ENCODE data around the gene HAAO. TPM values are rescaled to one million over a fixed set of nuclear protein-coding genes. Genes with fewer than 3 reads are reported as not detected.

The HAAO gene
- total RNA-seq, 1 donor from 2014 or later: 14.3 TPM

DNA sequence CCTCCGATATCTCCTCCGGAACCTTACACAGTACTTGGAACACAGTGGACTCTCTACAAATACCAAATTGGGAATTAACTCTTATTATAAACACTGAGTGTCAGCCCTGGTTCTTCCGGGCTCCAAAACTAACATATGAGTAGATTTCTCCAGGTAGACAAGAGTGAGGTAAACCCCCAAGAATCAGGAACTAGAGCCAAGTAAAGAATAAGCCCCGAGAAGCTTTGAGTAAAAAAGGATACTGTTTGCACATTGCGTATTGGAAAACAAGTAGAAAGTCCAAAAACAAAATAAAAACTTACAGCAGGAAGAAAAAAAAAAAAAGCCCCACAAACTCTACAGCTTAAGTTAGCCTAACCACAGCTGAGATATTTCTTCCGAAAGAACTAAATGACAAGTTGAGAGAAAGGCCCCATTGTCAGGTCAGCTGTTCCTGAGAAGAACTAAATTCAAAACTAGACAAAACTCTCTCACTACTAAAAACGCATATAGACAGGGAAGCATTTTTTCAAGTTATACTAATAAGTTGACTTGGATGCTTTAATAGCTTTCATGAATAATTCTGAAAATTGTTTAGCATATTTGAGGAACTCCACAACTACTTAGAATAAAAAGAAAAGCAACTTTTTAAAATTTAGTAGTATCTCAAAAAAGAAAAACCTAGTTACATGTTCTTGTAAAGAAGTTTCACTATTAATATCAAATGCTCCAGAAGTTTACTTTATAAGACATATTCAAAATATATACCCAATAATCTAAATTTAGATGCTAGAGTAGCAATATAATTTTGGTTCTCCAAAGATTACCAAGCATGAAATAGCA is 4.3 kb upstream of the HAAO start:
- DNase-seq (ENCODE audit: low spot score) (no peak), ATAC-seq (no peak)
- intact Hi-C loops (cut with DNase I): no loop called here

DNA sequence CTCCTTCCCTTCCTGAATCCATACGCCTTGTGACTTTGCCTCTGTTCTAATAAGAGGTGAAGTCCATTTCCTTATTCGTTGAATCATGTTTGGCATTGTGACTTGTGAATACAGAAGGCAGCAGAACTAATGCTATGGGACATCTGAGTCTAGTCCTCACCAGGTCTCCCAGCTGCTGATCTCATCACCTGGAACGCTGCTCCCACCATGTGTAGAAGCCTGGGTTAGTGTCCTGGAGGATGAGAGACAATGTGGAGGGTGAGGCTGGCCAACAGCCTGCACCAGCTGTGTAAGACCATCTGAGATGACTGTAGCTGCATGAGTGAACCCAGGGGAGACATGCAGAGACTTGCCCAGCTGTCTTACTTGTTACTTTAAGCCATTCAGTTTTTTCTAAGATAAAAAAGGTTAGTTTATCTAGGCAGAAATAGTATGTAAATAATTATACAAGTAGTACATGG is 3.5 kb upstream of the HAAO start:
- no peak for DNase-seq (ENCODE audit: low spot score)
- ATAC-seq: peak; percentile 12

DNA sequence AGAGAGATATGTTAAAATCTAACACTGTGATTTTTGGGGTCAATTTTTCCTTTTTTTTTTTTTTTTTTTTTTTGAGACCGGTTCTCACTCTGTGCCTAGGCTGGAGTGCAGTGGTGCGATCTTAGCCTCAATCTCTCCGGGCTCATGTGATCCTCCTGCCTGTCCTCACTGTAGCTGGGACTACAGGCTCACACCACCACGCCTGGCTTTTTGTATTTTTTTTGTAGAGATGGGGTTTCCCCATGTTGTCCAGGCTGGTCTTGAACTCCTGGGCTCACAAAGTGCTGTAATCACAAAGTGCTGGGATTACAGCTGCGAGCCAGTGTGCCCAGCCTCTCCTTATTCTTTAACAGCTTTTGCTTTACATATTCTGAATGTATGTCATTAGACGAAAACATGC is 2.9 kb upstream of the HAAO start:
- intact Hi-C loops (cut with DNase I): no loop called here
- ATAC-seq: no peak
- DNase-seq (ENCODE audit: low spot score): no peak

More for the DNA sequence above, 3.5 kb upstream of the HAAO start:
- intact Hi-C loops (cut with DNase I): no loop called here

DNA sequence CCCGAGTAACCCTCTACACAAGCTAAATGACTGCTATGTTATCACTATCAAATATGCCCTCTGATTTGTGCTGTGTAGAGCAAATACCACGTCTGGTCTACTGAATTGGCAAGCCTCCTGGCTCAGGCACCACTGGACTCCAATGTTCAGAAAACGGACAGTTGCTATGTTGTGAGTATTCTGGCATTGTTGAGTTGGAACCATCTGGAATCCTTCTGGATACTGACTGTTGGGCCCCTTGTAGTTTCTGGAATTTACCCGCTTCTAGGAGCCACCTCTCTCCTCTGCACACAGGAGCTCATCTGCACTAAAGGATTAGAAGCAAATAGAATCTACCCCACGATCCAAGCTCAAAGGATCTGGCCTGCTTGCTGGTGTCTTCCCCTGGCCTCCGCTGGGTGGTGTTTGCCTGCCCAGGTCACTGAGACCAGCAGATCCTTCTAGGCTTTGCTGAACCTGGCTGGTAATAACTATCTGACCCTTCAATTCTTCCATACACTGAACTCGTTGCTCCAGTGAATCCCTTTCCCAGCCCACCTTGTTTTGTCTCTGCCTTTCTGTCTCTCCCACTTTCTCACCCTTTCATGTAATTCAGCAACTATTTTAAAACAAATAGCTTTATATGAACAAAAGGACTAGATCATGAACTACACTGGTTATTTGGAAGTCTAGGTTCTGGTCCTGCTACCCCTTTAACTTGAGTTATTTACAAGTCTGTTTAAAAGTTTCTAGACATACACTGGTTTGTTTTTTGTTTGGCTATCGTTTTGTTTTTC is 2.1 kb upstream of the HAAO start:
- intact Hi-C loops (cut with DNase I): no loop called here
- peak; percentile 18 for ATAC-seq
- DNase-seq (ENCODE audit: low spot score): no peak

DNA sequence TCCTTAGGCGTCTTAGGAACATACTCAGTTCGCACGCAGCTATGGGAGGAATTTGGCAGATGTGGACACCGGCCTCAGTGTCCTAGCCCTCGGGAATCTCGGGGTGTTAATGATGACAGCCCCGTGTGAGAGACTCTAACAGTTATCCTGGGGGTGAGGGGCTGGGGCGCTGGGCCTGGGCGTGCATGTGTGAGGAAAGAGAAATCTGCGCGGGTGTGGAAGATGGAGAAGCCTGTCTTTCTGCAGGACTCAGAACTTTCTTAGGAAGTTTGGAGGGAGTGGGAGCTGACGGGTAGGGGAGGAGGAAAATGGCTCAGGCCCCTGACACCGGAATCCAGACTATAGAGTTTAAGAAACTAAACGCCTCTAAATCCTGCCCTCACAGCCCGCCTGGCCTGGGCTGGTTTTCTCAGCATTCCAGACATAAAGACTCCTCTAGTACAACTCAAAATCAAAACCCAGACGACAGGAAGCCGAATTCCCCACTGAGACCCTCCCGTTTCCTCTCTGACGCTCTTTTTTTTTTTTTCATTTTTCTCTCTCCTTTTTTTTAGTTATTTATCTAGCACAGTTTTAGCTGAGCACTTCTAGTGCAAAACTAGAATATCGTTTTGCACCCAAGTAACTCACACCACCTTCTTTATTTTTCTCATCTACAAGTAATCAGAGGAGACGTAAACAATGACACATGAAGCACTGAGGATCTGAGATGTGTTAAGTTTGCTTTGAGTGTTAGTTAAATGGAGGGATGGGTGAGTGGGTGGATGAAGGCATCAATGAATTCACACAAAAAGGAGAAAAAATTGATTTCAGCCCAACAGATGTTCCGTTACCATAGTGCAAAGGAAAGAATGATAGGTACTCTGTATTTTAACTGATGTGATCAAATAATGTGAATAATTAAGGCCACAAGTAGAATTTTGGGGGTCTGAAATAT is 1.2 kb upstream of the HAAO start:
- DNase-seq (ENCODE audit: low spot score) (no peak), ATAC-seq (peak; percentile 44)
- intact Hi-C loops (cut with DNase I): no loop called here

DNA sequence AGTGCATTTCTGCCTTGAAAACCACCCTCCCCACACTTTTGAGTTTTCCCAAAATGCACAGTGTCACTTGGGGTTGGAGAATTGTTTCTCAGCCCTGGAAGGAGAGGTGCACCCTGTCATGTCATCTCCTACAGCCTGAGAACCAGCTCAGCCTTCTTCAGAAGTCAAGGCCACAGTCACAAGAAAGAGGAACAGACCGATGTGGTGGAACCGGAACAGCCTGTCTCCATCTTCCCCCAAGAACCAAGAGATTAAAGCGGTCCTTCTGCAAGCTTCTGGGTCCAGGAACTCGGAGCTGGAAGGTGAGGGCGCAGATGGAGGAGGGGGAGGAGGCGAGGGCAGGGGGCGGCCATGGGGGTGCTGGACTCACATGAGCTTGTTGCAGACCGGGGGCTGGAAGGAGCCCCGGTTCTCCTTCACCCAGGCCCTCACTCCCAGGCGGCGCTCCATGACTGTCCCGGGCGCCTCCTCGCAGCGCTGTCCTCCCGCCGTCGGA is 248 bp downstream of the HAAO start:
- ATAC-seq (peak; percentile 4), DNase-seq (ENCODE audit: low spot score) (no peak)
- intact Hi-C loops (cut with DNase I): no loop called here

DNA sequence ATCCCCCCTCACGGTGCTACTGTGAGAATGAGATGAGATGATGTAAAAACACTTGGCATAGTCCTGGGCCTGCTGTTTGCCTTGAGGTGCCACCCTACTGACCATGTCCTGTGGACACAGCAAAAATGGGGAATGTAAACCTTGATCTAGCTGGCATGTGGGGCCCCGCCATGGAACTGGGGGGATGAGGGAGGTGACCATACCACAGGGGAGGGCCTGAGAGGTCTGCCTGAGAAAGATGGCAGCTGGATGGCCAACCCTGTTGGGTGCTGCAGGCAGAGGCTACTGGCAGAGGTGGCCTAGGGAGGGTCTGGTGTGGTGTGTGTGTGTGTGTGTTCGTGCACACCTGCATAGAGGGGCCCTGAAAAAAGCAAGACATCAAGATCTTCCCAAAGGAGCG is 777 bp downstream of the HAAO start:
- ATAC-seq (no peak), DNase-seq (ENCODE audit: low spot score) (no peak)
- intact Hi-C loops (cut with DNase I): no loop called here

DNA sequence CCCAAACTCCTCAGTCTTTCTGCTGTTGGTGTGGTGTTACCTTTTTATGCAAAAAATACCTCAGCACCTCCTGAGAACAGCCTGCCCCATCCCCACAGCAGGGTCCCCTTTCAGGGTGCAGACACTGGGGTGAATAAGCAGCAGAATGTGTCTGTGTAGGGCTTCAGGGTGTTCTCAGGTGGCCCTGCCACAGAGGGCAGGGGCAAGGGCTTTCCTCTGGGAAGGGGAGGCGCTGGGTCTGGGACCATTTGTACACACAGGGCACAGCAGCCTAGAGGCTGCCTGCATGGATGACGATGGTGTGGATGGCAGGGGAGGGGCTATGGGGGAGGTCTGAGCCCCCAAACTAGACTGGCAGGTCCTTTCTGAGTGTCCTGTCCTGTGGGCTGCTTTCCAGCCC is 2.6 kb downstream of the HAAO start:
- DNase-seq (ENCODE audit: low spot score) (no peak), ATAC-seq (no peak)
- intact Hi-C loops (cut with DNase I): no loop called here

DNA sequence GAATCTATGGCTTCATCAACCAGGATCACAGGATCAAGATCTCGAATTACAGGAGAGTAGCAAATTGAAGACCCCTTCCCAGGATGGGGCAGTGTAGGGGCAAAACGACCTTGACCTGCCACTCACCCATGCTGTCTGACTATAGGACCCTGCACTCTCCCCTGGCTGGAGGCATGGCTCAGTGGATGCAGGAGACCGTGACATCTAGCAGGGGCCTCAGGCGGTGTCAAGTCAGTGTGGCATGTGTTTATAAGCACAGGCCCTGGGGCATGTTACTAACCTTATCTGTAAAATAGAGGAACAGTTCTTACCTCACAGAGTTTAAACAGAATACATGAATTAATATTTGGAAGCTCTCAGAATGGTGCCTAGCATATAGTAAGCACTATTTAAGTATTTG is 3.5 kb downstream of the HAAO start:
- no peak for DNase-seq (ENCODE audit: low spot score)
- intact Hi-C loops (cut with DNase I): no loop called here
- no peak for ATAC-seq

DNA sequence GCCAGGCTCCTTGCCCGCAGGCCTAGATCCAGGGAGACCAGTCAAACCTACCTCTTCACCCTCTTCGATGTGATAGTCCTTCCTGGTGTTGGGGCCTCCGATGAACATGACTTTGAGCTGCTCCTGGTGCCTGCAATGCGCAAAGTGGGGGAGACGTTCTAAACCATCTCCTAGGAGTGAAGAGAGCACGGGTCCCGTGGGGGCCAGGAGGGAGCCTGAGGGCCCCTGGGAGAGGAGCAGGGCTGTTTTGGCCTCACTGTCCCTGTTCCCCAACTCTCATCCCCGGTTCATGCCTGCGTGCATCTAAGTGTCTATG is 3.9 kb downstream of the HAAO start:
- intact Hi-C loops (cut with DNase I): no loop called here
- ATAC-seq: no peak
- DNase-seq (ENCODE audit: low spot score): no peak

DNA sequence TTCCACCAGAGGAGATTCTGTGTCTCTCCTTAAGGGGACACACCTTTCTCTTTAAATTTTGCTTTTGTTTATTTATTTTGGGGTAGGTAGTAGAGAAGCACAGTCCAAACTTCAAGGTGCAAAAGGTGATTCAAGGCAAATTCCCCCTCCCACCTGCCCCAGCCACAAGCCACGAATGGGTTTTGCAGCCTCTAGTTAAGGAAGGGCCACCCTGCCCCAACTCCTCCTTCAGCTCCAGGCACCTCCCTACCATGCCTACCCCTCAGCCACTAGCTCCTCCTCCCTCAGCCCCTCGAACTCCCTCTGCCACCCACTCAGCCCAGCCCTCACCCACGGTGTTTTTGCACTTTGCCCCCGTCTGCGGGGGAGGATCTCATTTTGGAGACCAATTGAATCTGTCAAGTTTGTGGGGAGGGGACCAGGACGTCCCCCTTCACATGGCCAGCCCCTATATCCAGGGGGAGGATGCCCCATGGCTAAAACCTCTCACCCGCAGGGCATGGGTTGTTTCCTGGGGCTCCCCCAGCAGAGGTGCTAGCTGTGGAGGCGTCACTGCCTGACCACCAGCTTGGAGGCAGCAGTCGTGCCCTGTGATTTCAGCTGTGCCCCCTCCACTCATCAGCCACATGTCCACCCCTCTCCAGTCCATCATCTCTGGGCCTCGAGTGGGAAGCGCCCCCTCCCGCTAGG is 4.5 kb downstream of the HAAO start:
- intact Hi-C loops (cut with DNase I): no loop called here
- ATAC-seq (no peak), DNase-seq (ENCODE audit: low spot score) (no peak)

DNA sequence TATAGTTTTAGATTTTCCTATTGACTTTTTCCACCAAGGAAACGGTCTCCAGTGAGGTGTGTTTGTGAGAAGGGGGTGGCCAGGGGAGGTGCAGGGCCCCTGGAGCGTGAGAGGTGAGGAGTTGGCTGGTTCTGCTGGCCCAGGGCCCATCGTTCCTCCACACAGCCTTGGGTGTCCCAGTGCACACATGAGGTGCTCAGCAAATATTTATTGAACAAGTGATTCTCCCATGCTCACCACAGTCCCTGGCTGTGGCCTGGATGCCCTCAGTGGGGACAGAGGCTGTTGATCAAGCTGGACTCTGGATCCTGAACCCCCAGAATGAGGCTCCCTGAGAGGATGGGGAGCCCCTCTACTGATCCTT is 5.0 kb downstream of the HAAO start:
- intact Hi-C loops (cut with DNase I): no loop called here
- ATAC-seq: no peak
- DNase-seq (ENCODE audit: low spot score): no peak

DNA sequence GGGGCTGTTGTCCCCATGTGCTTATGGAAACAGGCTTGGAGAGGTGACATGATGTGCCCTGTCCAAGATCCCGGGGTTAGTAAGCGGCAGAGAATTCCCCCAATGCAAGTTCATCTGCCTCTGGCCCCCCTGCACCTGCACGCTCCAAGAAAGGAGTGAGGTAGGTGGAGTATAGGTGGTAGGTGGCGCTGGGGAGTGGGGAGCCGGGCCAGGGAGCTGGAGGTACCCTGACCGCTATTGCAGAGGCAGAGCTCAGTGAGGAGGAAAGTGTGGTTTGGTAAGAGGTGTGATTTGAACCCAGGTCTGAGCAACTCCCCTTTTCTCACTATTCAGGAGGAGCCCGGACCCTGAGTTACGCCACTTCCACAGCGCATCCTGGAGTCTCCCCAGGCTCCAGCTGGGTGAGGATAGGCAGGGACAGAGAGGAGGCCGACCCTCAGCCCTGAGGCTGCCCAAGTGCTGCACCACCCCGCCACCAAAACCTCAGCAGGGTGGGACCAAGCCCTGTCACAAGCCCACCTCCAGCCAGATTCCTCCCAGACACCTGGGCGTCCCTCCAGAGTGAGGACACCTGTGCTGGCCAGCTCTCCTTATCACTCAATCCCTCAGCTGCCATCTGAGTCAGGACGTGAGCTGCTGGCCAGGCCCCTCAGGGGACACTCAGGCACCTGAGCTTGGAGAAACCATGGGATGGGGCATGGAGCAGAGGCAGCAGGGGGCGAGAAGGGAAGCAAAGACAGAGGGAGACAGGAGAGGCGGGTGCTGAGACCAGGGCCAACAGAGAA is 5.6 kb downstream of the HAAO start:
- no peak for ATAC-seq
- intact Hi-C loops (cut with DNase I): no loop called here
- no peak for DNase-seq (ENCODE audit: low spot score)

DNA sequence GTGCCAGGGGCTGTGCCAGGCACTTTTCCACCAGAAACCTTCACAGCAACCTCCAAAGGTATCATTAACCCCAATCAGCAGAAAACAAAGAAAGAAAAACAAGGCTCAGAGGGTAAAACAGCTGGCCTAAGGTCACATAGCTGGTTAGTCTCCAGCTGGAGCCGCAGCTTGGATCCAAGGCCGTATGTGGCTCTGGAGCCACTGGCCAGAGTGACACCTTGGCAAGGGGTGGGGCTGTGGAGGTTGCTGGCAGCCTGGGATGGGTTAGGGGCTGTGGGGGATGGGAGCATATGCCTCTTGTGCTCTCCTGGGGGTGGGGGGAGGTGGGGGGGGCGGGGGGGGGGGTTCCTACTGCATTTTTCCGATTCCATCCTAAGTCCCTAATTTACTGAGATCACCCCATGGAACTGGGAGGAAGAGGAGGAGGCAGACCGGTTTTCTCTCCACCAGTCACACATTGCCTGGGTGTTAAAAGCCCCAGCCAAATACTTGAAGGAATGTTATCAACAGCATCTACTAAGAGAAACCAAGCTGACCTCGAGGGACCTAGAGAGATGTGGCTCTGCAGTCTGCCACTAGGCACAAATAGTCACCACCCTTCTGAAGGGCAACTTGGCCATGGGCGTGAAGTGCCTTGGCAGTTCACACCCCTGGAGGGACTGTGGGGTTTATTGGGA is 8.0 kb downstream of the HAAO start:
- ATAC-seq: no peak
- intact Hi-C loops (cut with DNase I): no loop called here

DNA sequence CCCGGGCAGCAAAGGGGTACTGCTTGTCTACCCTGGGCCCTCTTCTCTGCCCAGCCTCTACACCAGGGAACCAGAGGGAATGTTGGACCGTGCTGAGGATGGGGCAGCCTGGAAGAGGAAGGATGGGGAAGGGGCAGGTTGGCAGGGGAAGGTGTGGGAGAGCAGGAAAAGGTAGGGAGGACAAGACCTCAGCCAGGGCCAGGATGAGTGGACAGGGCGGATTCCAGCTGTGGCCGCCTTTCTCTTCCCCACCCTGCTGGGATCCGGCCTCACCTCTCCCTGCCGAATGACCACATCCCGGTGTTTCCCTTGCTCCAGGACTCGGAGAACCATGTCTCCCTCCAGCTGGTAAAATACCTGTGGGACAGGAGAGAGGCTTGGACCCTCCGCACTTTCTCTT is 8.9 kb downstream of the HAAO start:
- ATAC-seq (no peak), DNase-seq (ENCODE audit: low spot score) (no peak)
- intact Hi-C loops (cut with DNase I): no loop called here

More for the DNA sequence above, 8.0 kb downstream of the HAAO start:
- DNase-seq (ENCODE audit: low spot score): no peak

DNA sequence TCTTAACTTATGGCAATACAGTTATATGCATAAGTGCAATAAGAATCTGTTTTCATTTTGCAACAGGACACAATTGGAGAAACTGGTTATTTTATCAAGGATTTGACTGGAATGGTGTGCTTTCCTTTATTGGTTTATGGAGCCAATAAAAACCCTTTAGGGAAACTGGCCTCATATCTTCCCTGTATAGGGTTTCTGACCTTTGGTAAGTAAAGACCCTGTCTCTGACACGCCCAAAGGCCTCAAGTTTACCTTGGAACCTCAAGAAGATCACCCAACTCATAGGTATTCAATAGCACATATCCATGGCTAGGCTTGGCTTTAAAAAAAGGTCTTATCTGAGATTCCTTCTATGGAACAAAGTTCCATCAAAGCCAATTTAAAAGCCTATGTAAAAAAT is 11.2 kb downstream of the HAAO start:
- DNase-seq (ENCODE audit: low spot score) (no peak), ATAC-seq (no peak)
- intact Hi-C loops (cut with DNase I): no loop called here

DNA sequence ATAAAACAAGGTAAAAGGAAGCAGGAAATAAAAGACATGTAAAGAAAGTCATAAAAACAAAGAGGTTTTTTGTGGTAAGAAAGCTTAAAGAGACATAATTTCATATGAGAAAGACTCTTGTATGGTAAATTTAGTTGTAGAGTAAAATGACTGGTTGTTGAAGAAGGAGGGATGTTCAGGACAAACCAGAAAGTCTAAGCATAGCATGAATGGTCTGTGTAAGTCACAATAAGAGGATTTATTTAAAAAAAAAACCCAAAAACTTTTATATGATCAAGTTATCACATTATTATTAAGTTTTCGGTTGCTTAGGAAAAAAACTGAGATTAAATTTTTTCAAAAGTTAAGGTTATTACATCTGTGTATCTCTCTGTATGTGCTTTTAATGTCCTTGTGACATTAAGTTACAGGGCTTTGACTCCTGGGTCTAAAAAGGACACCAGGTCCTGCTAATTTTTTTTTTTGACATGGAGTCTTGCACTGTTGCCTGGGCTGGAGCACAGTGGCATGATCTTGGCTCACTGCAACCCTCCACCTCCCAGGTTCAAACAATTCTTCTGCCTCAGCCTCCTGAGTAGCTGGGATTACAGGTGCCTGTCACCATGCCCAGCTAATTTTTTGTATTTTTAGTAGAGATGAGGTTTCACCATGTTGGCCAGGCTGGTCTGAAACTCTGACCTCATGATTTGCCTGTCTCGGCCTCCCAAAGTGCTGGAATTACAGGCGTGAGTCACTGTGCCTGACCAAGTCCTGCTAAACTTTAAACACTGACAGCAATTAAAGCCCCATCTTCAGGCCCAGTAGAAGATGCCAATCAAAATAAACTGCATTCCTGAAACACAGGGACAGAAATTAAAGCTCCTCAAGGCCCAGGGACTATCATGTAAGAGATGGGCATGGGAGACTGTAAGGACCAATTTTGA is 14.2 kb downstream of the HAAO start:
- intact Hi-C loops (cut with DNase I): no loop called here
- ATAC-seq (no peak), DNase-seq (ENCODE audit: low spot score) (no peak)

Data from sciatic nerve (tissue), 2 donors.